Endothelial cell of umbilical vein (primary cell): Measurements from ENCODE around the gene MAGEA2B. TPM values are rescaled to one million over a fixed set of nuclear protein-coding genes. Genes with fewer than 3 reads are reported as not detected.

Experiments used
- polyA plus RNA-seq, 4 experiments: library from polyadenylated mRNA; depleted of rRNA in 3 of 4; stranded (reverse) in 3 of 4; unstranded in 1 of 4; fragments of >200 nt; gene quantifications; 2 replicates each; pipeline versions ENCODE4 v1.2.1 to v1.2.3, GENCODE V29; 2011 to 2012; ENCODE audit warnings: missing spikeins in 1 of 4
- total RNA-seq: library from RNA; stranded (reverse); gene quantifications from 2 replicates; pipeline ENCODE4 v1.2.3, GENCODE V29; 2021

MAGEA2B gene
- total and polyA plus RNA-seq, 2 donors (not counting 3 experiments of a cell fraction or from before 2014, with no cell fraction given) = not detected

Other genes with a start within 250 kb of the MAGEA2B start
- not detected in 2 replicates for gene GABRQ, start 76.7 kb upstream of the MAGEA2B start, total RNA-seq
- 0.01 and 0.02 TPM in 2 replicates for gene GABRQ, start 76.7 kb upstream of the MAGEA2B start, polyA plus RNA-seq
- gene MAGEA3, start 15.8 kb upstream of the MAGEA2B start, total RNA-seq = not detected in 2 replicates
- gene MAGEA3, start 15.8 kb upstream of the MAGEA2B start, polyA plus RNA-seq = not detected in 2 replicates
- not detected in 2 replicates for gene CSAG2, start 5.4 kb upstream of the MAGEA2B start, total RNA-seq
- not detected in 2 replicates for gene CSAG2, start 5.4 kb upstream of the MAGEA2B start, polyA plus RNA-seq
- not detected in 2 replicates for gene CSAG1, start 19.1 kb downstream of the MAGEA2B start, total RNA-seq
- gene CSAG1, start 19.1 kb downstream of the MAGEA2B start, polyA plus RNA-seq = not detected in 2 replicates
- gene MAGEA12, start 19.1 kb downstream of the MAGEA2B start, total RNA-seq = not detected in 2 replicates
- not detected in 2 replicates for gene MAGEA12, start 19.1 kb downstream of the MAGEA2B start, polyA plus RNA-seq
- not detected in 2 replicates for gene MAGEA2, start 39.2 kb downstream of the MAGEA2B start, total RNA-seq
- not detected in 2 replicates for gene MAGEA2, start 39.2 kb downstream of the MAGEA2B start, polyA plus RNA-seq
- gene CSAG3, start 44.6 kb downstream of the MAGEA2B start, total RNA-seq = not detected in 2 replicates
- gene CSAG3, start 44.6 kb downstream of the MAGEA2B start, polyA plus RNA-seq = not detected in 2 replicates
- not detected in 2 replicates for gene MAGEA6, start 55.1 kb downstream of the MAGEA2B start, total RNA-seq
- not detected in 2 replicates for gene MAGEA6, start 55.1 kb downstream of the MAGEA2B start, polyA plus RNA-seq
- gene CETN2, start 116.1 kb downstream of the MAGEA2B start, total RNA-seq = 28.2 and 28.6 TPM in 2 replicates
- 15.1 and 15.4 TPM in 2 replicates for gene CETN2, start 116.1 kb downstream of the MAGEA2B start, polyA plus RNA-seq
- 40.0 and 43.4 TPM in 2 replicates for gene NSDHL, start 116.4 kb downstream of the MAGEA2B start, total RNA-seq
- gene NSDHL, start 116.4 kb downstream of the MAGEA2B start, polyA plus RNA-seq = 43.7 and 44.5 TPM in 2 replicates
- 19.7 and 31.6 TPM in 2 replicates for gene ZNF185, start 183.4 kb downstream of the MAGEA2B start, total RNA-seq
- 15.5 and 18.7 TPM in 2 replicates for gene ZNF185, start 183.4 kb downstream of the MAGEA2B start, polyA plus RNA-seq